ENCODE data around the gene RECQL5.

The RECQL5 gene

GRCh38 chr17:75643643-75644017 lies 23.3 kb downstream of the RECQL5 start:
- no peak for TF ChIP-seq CTCF (IDR thresholded peaks at IDR 0.05; ENCODE audit: low read depth, low read length)
- no peak overlapping the region for H3K4me3 ChIP-seq (ENCODE audit: low read depth, low read length)

GRCh38 chr17:75642784-75643642 lies 23.9 kb downstream of the RECQL5 start:
- TF ChIP-seq CTCF (IDR thresholded peaks at IDR 0.05; ENCODE audit: low read depth, low read length): no peak

GRCh38 chr17:75642182-75642783 lies 24.7 kb downstream of the RECQL5 start:
- no peak overlapping the region for H3K4me3 ChIP-seq (ENCODE audit: low read depth, low read length)
- no peak for TF ChIP-seq CTCF (IDR thresholded peaks at IDR 0.05; ENCODE audit: low read depth, low read length)

More at GRCh38 chr17:75642784-75643642, 23.9 kb downstream of the RECQL5 start:
- no peak overlapping the region for H3K4me3 ChIP-seq (ENCODE audit: low read depth, low read length)

GRCh38 chr17:75641343-75641742 lies 25.6 kb downstream of the RECQL5 start:
- no peak for TF ChIP-seq CTCF (IDR thresholded peaks at IDR 0.05; ENCODE audit: low read depth, low read length)
- H3K4me3 ChIP-seq (ENCODE audit: low read depth, low read length): no peak overlapping the region

- no peak for TF ChIP-seq CTCF (IDR thresholded peaks at IDR 0.05; ENCODE audit: low read depth, low read length)
- H3K4me3 ChIP-seq (ENCODE audit: low read depth, low read length): no peak overlapping the region
These were observed 26.3 kb downstream of the RECQL5 start for GRCh38 chr17:75640556-75641119.

- no peak overlapping the region for H3K4me3 ChIP-seq (ENCODE audit: low read depth, low read length)
These were observed 27.0 kb downstream of the RECQL5 start for GRCh38 chr17:75639771-75640555.

More at GRCh38 chr17:75639771-75640555, 27.0 kb downstream of the RECQL5 start:
- no peak for TF ChIP-seq CTCF (IDR thresholded peaks at IDR 0.05; ENCODE audit: low read depth, low read length)

Data from WI38 (cell line).